Caco-2 (cell line): ENCODE data around the gene PPP6R3. TPM values are rescaled to one million over a fixed set of nuclear protein-coding genes. Genes with fewer than 3 reads are reported as not detected.

Experiments
- BruUV-seq: library from RNA; stranded (reverse); fragments of 400-500 nt; replicated peaks from 2 replicates; lab custom pipeline; 2021; lab: Mats Ljungman, UMichigan
- CTCF ChIA-PET: fragments of 300-600 bp; sonication (Branson Sonifier 250); formaldehyde crosslinking; loops from one replicate; lab custom pipeline; 2022; ENCODE audit warnings: antibody characterized with exemption; lab: Charles Lee
- POLR2A ChIA-PET: fragments of 300-600 bp; sonication (Branson Sonifier 250); formaldehyde crosslinking; loops from one replicate; lab custom pipeline; 2022; ENCODE audit warnings: antibody characterized with exemption; lab: Charles Lee
- DNase-seq, 2 experiments: peaks; one replicate each; pipeline versions ENCODE4 v3.0.0 to v3.0.0-alpha.2; 2020 to 2022
- H3K27me3 ChIP-seq: replicated peaks from 2 replicates; pipeline ENCODE4 v1.6.0; 2011; ENCODE audit warnings: low read length; ENCODE audit not compliant: control insufficient read depth, insufficient read depth
- H3K36me3 ChIP-seq: 2 replicates; pipeline ENCODE4 v1.5.1; 2011; ENCODE audit warnings: low read length; ENCODE audit not compliant: control insufficient read depth, insufficient read depth
- H3K4me1 ChIP-seq: fragments of 250-450 bp; sonication (Bioruptor Pico); 2 replicates; pipeline ENCODE4 v1.5.1; 2020; ENCODE audit warnings: mild to moderate bottlenecking
- H3K4me3 ChIP-seq: 2 replicates; pipeline ENCODE4 v1.5.1; 2011; ENCODE audit warnings: low read depth, mild to moderate bottlenecking, control low read depth, low read length
- H3K9me3 ChIP-seq: fragments of 250-450 bp; sonication (Bioruptor Pico); 2 replicates; pipeline ENCODE4 v1.5.1; 2020; ENCODE audit warnings: mild to moderate bottlenecking, moderate library complexity
- H3K27ac Mint-ChIP-seq: one replicate; pipeline ENCODE4 v1.8.0; 2022; ENCODE audit warnings: mixed read lengths; ENCODE audit not compliant: unreplicated experiment
- H3K27me3 Mint-ChIP-seq: one replicate; pipeline ENCODE4 v1.8.0; 2022; ENCODE audit warnings: mixed read lengths; ENCODE audit not compliant: insufficient read depth, unreplicated experiment
- H3K36me3 Mint-ChIP-seq: one replicate; pipeline ENCODE4 v1.8.0; 2022; ENCODE audit warnings: mild to moderate bottlenecking, mixed read lengths; ENCODE audit not compliant: insufficient read depth, unreplicated experiment
- H3K4me1 Mint-ChIP-seq: one replicate; pipeline ENCODE4 v1.8.0; 2022; ENCODE audit warnings: low read depth, mixed read lengths; ENCODE audit not compliant: unreplicated experiment
- H3K4me3 Mint-ChIP-seq: one replicate; pipeline ENCODE4 v1.8.0; 2022; ENCODE audit warnings: mild to moderate bottlenecking, moderate library complexity, mixed read lengths; ENCODE audit not compliant: unreplicated experiment
- H3K9me3 Mint-ChIP-seq: one replicate; pipeline ENCODE4 v1.8.0; 2022; ENCODE audit warnings: mixed read lengths; ENCODE audit not compliant: unreplicated experiment
- intact Hi-C: fragments of 100-400 bp; cut with micrococcal nuclease; formaldehyde crosslinking; loops from one replicate; pipeline ENCODE4 v1.10.0; 2022; ENCODE audit not compliant: unreplicated experiment
- total RNA-seq: library from RNA; stranded (reverse); gene quantifications from 2 replicates; pipeline ENCODE4 v1.2.3, GENCODE V29; 2022
- TF ChIP-seq, protein P1 (sequence below), 2 experiments: fragments of 200-600 bp in 1 of 2; IDR thresholded peaks; 1 replicate in 1 of 2; 2 replicates in 1 of 2; pipeline versions ENCODE4 v1.5.1 to v1.8.0; 2011 to 2022; ENCODE audit warnings: antibody characterized with exemption in 1 of 2, control low read depth in 1 of 2, inconsistent platforms in 1 of 2, low read depth in 1 of 2, low read length in 1 of 2, mild to moderate bottlenecking in 1 of 2, moderate library complexity in 1 of 2; ENCODE audit not compliant: insufficient read depth in 1 of 2, severe bottlenecking in 1 of 2, unreplicated experiment in 1 of 2

The PPP6R3 gene
- total RNA-seq, 1 experiment from 2014 or later, result 276 TPM

DNA sequence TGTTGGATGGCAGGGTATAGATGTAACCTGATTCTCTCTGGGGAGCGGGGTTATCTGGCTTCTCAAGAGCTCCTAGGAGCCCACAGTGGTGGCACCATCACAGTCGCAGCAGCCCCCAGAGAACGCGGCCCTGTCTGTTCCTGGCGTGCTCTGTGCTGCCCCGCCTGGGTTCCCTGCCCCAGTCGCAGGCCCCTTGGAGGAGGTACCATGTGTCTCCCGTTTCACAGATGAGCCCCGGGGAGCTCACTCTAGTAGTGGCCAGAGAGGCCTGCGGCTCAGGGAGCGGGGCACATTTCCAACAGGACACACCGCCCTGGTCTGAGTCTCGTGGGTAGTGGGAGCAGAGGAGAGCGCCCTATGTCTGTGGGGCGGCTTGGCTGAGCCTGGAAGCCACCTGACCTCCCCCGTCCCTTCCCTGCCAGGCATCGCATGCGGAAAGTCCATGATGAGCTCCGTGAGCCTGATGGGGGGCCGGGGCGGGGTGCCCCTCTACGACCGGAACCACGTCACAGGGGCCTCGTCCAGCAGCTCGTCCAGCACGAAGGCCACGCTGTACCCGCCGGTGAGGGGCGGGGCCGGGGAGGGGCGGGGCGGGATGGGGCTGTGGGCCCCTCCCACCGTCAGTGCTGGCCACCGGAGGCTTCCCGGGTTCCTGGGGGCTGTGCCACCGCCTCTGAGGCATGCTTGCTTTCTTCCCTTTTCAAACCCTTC, 21.0 kb upstream of the PPP6R3 start:
- ChIA-PET POLR2A (no interaction called here), CTCF (no interaction called here)
- Histone ChIP-seq H3K27me3 (no peaks in the 10 kb centered on the region), H3K36me3 (peaks cover 14% of the 10 kb centered on the region), H3K4me3 (no peak overlapping the region), H3K4me1 (no peaks in the 10 kb centered on the region), H3K9me3 (no peaks in the 10 kb centered on the region)
- H3K36me3 Mint-ChIP-seq, result peaks cover 60% of the 10 kb centered on the region
- H3K9me3 Mint-ChIP-seq, result no peaks in the 10 kb centered on the region
- peak overlapping the region; percentile 12 for H3K27ac Mint-ChIP-seq
- H3K4me3 Mint-ChIP-seq, result no peak overlapping the region
- no peaks in the 10 kb centered on the region for H3K27me3 Mint-ChIP-seq
- TF ChIP-seq, protein P1, sequence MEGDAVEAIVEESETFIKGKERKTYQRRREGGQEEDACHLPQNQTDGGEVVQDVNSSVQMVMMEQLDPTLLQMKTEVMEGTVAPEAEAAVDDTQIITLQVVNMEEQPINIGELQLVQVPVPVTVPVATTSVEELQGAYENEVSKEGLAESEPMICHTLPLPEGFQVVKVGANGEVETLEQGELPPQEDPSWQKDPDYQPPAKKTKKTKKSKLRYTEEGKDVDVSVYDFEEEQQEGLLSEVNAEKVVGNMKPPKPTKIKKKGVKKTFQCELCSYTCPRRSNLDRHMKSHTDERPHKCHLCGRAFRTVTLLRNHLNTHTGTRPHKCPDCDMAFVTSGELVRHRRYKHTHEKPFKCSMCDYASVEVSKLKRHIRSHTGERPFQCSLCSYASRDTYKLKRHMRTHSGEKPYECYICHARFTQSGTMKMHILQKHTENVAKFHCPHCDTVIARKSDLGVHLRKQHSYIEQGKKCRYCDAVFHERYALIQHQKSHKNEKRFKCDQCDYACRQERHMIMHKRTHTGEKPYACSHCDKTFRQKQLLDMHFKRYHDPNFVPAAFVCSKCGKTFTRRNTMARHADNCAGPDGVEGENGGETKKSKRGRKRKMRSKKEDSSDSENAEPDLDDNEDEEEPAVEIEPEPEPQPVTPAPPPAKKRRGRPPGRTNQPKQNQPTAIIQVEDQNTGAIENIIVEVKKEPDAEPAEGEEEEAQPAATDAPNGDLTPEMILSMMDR (IDR thresholded peaks at IDR 0.05; ENCODE audit: insufficient read depth in 1 of 2, low read depth in 1 of 2, low read length in 1 of 2, severe bottlenecking in 1 of 2, unreplicated experiment in 1 of 2), result no peak
- intact Hi-C loops, result no loop called here
- BruUV-seq, result no TSS peak
- H3K4me1 Mint-ChIP-seq, result no peaks in the 10 kb centered on the region
- DNase-seq, result no peak

GRCh38 chr11:68440224-68440623, 20.3 kb upstream of the PPP6R3 start:
- Mint-ChIP-seq H3K27me3 (no peaks in the 10 kb centered on the region), H3K4me1 (no peaks in the 10 kb centered on the region), H3K27ac (peak overlapping the region; percentile 12), H3K36me3 (peaks cover 66% of the 10 kb centered on the region), H3K4me3 (no peak overlapping the region), H3K9me3 (no peaks in the 10 kb centered on the region)
- no peaks in the 10 kb centered on the region for H3K4me1 ChIP-seq
- H3K9me3 ChIP-seq, result no peaks in the 10 kb centered on the region
- intact Hi-C loops, result no loop called here
- BruUV-seq, result no TSS peak
- TF ChIP-seq, protein P1 (IDR thresholded peaks at IDR 0.05; ENCODE audit: insufficient read depth in 1 of 2, low read depth in 1 of 2, low read length in 1 of 2, severe bottlenecking in 1 of 2, unreplicated experiment in 1 of 2), result no peak
- no peaks in the 10 kb centered on the region for H3K27me3 ChIP-seq
- ChIA-PET POLR2A (no interaction called here), CTCF (interaction anchor here (0.6 kb wide), 1 partner anchor 105 kb away, joined by 4 read pairs; no protein-coding TSS in a partner anchor)
- peaks cover 12% of the 10 kb centered on the region for H3K36me3 ChIP-seq
- no peak for DNase-seq
- no peak overlapping the region for H3K4me3 ChIP-seq

GRCh38 chr11:68441466-68442230, 18.9 kb upstream of the PPP6R3 start:
- no peak overlapping the region for H3K4me3 ChIP-seq
- BruUV-seq, result no TSS peak
- H3K27ac Mint-ChIP-seq, result no peak overlapping the region
- ChIA-PET POLR2A (no interaction called here), CTCF (no interaction called here)
- no peaks in the 10 kb centered on the region for H3K4me1 ChIP-seq
- no peaks in the 10 kb centered on the region for H3K9me3 Mint-ChIP-seq
- TF ChIP-seq, protein P1 (IDR thresholded peaks at IDR 0.05; ENCODE audit: insufficient read depth in 1 of 2, low read depth in 1 of 2, low read length in 1 of 2, severe bottlenecking in 1 of 2, unreplicated experiment in 1 of 2), result no peak
- intact Hi-C loops, result no loop called here
- no peak overlapping the region for H3K4me3 Mint-ChIP-seq
- no peak for DNase-seq
- H3K27me3 Mint-ChIP-seq, result no peaks in the 10 kb centered on the region
- H3K36me3 Mint-ChIP-seq, result peaks cover 63% of the 10 kb centered on the region
- peaks cover 9% of the 10 kb centered on the region for H3K36me3 ChIP-seq
- no peaks in the 10 kb centered on the region for H3K4me1 Mint-ChIP-seq
- no peaks in the 10 kb centered on the region for H3K9me3 ChIP-seq
- H3K27me3 ChIP-seq, result no peaks in the 10 kb centered on the region
